Measurements from ENCODE around the gene BYSL. TPM values are rescaled to one million over a fixed set of nuclear protein-coding genes. Genes with fewer than 3 reads are reported as not detected.

The BYSL gene
- total and polyA plus RNA-seq, 12 donors: 5.1 to 42.9 (median 16.3) TPM

DNA sequence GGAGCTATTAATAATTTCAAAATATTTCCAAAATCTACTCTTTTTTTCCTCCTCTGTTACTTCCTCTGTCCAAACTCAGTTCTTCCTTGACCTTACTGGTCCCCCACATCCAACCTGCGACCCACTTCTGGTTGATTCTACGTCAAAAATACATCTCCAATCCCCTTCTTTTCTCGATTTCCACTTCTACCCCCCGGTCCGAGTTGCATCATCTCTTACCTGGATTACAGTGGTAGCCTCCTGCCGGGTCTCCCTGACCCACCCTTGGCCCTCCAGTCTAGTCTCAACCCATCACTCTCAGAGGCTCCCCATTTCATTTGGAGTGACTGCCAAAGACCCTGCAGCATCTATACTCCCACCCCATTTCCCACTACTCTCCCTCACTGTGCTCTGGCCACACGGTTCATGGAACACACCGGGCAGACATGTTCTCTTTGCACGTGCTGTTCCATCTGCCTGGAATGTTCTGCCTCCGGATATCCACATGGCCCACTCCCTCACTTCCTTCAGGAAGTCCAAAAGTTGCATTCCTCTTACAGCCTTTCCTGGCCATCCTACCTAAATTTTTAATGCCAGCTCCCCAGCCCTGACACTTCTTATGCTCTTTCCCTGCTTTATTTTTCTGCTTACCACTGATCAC, 26.4 kb downstream of the BYSL start:
- Histone ChIP-seq H3K4me3 (no peak overlapping the region), H3K36me3 (replicated peaks in 1 of 2) (no peaks in the 10 kb centered on the region), H3K9me3 (replicated peaks in 1 of 3) (no peaks in the 10 kb centered on the region), H3K4me1 (replicated peaks in 1 of 2) (peaks cover 0 to 10% of the 10 kb centered on the region in 2 donors), H3K27ac (no peak overlapping the region), H3K27me3 (no peaks in the 10 kb centered on the region)
- TF ChIP-seq, protein P1, sequence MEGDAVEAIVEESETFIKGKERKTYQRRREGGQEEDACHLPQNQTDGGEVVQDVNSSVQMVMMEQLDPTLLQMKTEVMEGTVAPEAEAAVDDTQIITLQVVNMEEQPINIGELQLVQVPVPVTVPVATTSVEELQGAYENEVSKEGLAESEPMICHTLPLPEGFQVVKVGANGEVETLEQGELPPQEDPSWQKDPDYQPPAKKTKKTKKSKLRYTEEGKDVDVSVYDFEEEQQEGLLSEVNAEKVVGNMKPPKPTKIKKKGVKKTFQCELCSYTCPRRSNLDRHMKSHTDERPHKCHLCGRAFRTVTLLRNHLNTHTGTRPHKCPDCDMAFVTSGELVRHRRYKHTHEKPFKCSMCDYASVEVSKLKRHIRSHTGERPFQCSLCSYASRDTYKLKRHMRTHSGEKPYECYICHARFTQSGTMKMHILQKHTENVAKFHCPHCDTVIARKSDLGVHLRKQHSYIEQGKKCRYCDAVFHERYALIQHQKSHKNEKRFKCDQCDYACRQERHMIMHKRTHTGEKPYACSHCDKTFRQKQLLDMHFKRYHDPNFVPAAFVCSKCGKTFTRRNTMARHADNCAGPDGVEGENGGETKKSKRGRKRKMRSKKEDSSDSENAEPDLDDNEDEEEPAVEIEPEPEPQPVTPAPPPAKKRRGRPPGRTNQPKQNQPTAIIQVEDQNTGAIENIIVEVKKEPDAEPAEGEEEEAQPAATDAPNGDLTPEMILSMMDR (IDR thresholded peaks at IDR 0.05): no peak
- TF ChIP-seq POLR2A (IDR thresholded peaks at IDR 0.05): no peak
- DNase-seq: no peak
- WGBS, 4 donors: 84 to 89% (median 87%) methylated on average over 10 of the region's 10 CpGs
- intact Hi-C loops (cut with DNase I): no loop called here

DNA sequence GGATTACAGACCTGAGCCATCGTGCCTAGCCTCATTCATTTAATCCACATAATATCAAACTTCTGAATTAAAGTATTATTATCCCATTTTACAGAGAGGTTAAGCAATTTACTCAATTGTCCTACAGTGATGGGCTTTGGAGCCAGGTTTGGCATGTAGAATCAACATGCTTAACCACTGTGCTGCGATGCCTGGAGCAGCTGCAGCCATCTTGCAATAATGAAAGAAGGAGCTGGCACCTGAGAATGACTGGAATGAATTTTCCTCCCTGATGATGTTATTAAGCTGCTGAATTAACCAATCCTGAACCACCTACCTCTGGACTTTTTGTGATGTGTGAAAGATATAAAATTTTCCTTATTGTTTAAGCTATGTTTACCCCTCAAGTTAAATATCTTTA, 33.4 kb downstream of the BYSL start:
- peaks cover 5 to 13% of the 10 kb centered on the region in 2 donors for H3K4me1 ChIP-seq (replicated peaks in 1 of 2)
- TF ChIP-seq POLR2A (IDR thresholded peaks at IDR 0.05): no peak
- TF ChIP-seq, protein P1 (IDR thresholded peaks at IDR 0.05): no peak
- DNase-seq: no peak
- H3K27ac ChIP-seq: no peak overlapping the region
- no peaks in the 10 kb centered on the region for H3K27me3 ChIP-seq
- intact Hi-C loops (cut with DNase I): no loop called here
- no peaks in the 10 kb centered on the region for H3K36me3 ChIP-seq (replicated peaks in 1 of 2)
- H3K4me3 ChIP-seq: no peak overlapping the region
- no peaks in the 10 kb centered on the region for H3K9me3 ChIP-seq (replicated peaks in 1 of 3)
- WGBS, 4 donors: 92 to 100% (median 96%) methylated on average over 2 of the region's 2 CpGs

- TF ChIP-seq, protein P1 (IDR thresholded peaks at IDR 0.05): no peak
- intact Hi-C loops (cut with DNase I): no loop called here
- H3K4me1 ChIP-seq (replicated peaks in 1 of 2): peaks cover 5 to 13% of the 10 kb centered on the region in 2 donors
- 84 to 88% (median 85%) methylated on average over 2 of the region's 2 CpGs for WGBS, 4 donors
- no peaks in the 10 kb centered on the region for H3K27me3 ChIP-seq
- no peak overlapping the region for H3K4me3 ChIP-seq
- no peaks in the 10 kb centered on the region for H3K9me3 ChIP-seq (replicated peaks in 1 of 3)
- DNase-seq: no peak
- H3K27ac ChIP-seq: no peak overlapping the region
- no peaks in the 10 kb centered on the region for H3K36me3 ChIP-seq (replicated peaks in 1 of 2)
Measured at GRCh38 chr6:41955412-41955811, 34.1 kb downstream of the BYSL start.

DNA sequence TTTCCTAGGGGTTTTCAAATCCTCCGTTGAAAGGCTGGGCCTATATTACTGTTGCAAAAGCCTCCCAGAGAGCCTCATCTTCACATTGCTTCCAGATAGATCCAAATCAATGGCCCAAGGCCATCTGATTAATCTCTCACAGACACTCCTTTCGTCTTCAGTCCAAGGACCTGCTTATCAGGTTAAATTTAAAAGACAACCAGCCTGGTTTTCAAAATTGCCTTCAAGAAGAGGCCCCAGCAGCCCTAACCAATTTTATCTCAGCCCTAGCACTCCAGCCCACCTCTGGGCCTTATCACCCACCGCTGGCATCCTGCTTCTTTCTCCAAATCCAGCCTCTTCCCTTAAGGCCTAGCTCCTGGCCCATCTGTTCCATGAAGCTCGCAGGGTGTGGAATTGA, 35.8 kb downstream of the BYSL start:
- TF ChIP-seq POLR2A (IDR thresholded peaks at IDR 0.05): no peak
- TF ChIP-seq, protein P1 (IDR thresholded peaks at IDR 0.05): no peak
- WGBS, 4 donors: 36 to 54% (median 46%) methylated on average over 4 of the region's 4 CpGs
- H3K9me3 ChIP-seq (replicated peaks in 1 of 3): no peaks in the 10 kb centered on the region
- no peaks in the 10 kb centered on the region for H3K27me3 ChIP-seq
- peak overlapping the region; percentile 29 to 81 (median 53) for H3K27ac ChIP-seq
- peak in 2 of 7 donors; percentile 60 for DNase-seq
- intact Hi-C loops (cut with DNase I): no loop called here
- H3K4me3 ChIP-seq: no peak overlapping the region
- H3K4me1 ChIP-seq (replicated peaks in 1 of 2): peaks cover 11 to 21% of the 10 kb centered on the region in 2 donors
- H3K36me3 ChIP-seq (replicated peaks in 1 of 2): no peaks in the 10 kb centered on the region

Data from adrenal gland (tissue), 12 donors.